Hepatocyte (in vitro differentiated cells): ENCODE results near the gene NLRP5.

ENCODE experiments used
- EZH2 ChIP-seq: fragments of 200-600 bp; sonication (generic); IDR thresholded peaks from 2 replicates; pipeline ENCODE4 v1.6.1; 2016; ENCODE audit warnings: antibody characterized with exemption, mild to moderate bottlenecking, borderline replicate concordance
- TF ChIP-seq, protein P1 (sequence below): fragments of 200-600 bp; sonication (generic); IDR thresholded peaks from 2 replicates; pipeline ENCODE4 v1.5.1; 2016; ENCODE audit warnings: antibody characterized with exemption, mild to moderate bottlenecking; ENCODE audit not compliant: poor library complexity

- TF ChIP-seq, protein P1, sequence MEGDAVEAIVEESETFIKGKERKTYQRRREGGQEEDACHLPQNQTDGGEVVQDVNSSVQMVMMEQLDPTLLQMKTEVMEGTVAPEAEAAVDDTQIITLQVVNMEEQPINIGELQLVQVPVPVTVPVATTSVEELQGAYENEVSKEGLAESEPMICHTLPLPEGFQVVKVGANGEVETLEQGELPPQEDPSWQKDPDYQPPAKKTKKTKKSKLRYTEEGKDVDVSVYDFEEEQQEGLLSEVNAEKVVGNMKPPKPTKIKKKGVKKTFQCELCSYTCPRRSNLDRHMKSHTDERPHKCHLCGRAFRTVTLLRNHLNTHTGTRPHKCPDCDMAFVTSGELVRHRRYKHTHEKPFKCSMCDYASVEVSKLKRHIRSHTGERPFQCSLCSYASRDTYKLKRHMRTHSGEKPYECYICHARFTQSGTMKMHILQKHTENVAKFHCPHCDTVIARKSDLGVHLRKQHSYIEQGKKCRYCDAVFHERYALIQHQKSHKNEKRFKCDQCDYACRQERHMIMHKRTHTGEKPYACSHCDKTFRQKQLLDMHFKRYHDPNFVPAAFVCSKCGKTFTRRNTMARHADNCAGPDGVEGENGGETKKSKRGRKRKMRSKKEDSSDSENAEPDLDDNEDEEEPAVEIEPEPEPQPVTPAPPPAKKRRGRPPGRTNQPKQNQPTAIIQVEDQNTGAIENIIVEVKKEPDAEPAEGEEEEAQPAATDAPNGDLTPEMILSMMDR: no peak
- no peak for TF ChIP-seq EZH2
Measured at GRCh38 chr19:56088497-56089215, 102.1 kb downstream of the NLRP5 start.
